PFSK-1 (cell line): ENCODE results near the gene PTPRM.

Experiments
- POLR2AphosphoS5 ChIP-seq: IDR thresholded peaks from 2 replicates; pipeline ENCODE4 v1.6.1; 2012; ENCODE audit warnings: low read depth, mild to moderate bottlenecking, control low read depth, low read length, moderate library complexity
- TF ChIP-seq, protein P1 (sequence below), 2 experiments: IDR thresholded peaks; 2 replicates each; pipeline versions ENCODE4 v1.6.1 to v1.8.0; 2011 to 2012; ENCODE audit warnings: low read depth in 2 of 2, low read length in 2 of 2, control low read depth in 1 of 2, inconsistent platforms in 1 of 2, mild to moderate bottlenecking in 1 of 2, moderate library complexity in 1 of 2; ENCODE audit not compliant: insufficient read depth in 1 of 2

GRCh38 chr18:7757175-7757574 lies 190.1 kb downstream of the PTPRM start:
- TF ChIP-seq POLR2AphosphoS5 = no peak
- TF ChIP-seq, protein P1, sequence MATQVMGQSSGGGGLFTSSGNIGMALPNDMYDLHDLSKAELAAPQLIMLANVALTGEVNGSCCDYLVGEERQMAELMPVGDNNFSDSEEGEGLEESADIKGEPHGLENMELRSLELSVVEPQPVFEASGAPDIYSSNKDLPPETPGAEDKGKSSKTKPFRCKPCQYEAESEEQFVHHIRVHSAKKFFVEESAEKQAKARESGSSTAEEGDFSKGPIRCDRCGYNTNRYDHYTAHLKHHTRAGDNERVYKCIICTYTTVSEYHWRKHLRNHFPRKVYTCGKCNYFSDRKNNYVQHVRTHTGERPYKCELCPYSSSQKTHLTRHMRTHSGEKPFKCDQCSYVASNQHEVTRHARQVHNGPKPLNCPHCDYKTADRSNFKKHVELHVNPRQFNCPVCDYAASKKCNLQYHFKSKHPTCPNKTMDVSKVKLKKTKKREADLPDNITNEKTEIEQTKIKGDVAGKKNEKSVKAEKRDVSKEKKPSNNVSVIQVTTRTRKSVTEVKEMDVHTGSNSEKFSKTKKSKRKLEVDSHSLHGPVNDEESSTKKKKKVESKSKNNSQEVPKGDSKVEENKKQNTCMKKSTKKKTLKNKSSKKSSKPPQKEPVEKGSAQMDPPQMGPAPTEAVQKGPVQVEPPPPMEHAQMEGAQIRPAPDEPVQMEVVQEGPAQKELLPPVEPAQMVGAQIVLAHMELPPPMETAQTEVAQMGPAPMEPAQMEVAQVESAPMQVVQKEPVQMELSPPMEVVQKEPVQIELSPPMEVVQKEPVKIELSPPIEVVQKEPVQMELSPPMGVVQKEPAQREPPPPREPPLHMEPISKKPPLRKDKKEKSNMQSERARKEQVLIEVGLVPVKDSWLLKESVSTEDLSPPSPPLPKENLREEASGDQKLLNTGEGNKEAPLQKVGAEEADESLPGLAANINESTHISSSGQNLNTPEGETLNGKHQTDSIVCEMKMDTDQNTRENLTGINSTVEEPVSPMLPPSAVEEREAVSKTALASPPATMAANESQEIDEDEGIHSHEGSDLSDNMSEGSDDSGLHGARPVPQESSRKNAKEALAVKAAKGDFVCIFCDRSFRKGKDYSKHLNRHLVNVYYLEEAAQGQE (IDR thresholded peaks at IDR 0.05; ENCODE audit: insufficient read depth in 1 of 2, low read depth in 2 of 2, low read length in 2 of 2) = no peak
